Activated T-helper 1 cell treated with anti-CD3 and anti-CD28 coated beads, Interleukin-2, amount 50 U/mL, for 16 hours (primary cell): ENCODE measurements around the gene RNASEH2B.

Experiments used
- DNase-seq, 2 donors: peaks; one replicate each; pipeline ENCODE4 v3.0.0-alpha.2; 2020; ENCODE audit warnings: low read depth in 1 of 2, low spot score in 1 of 2

Gene RNASEH2B

GRCh38 chr13:50909605-50910484, at the start of gene RNASEH2B:
Gene RNASEH2B, plus strand, starts transcription at chr13:50909791. Its CDS starts 286 bp downstream, at chr13:50910077.
- peak; percentile 36 to 54 for DNase-seq

- DNase-seq, result no peak
These were observed 45.1 kb upstream of the RNASEH2B start for GRCh38 chr13:50864492-50864891.

- DNase-seq, result no peak
These were observed 42.6 kb upstream of the RNASEH2B start for GRCh38 chr13:50866817-50867636.

GRCh38 chr13:50867637-50867945, 42.0 kb upstream of the RNASEH2B start:
- DNase-seq, result no peak

- DNase-seq, result no peak
These were observed 38.2 kb upstream of the RNASEH2B start for GRCh38 chr13:50871405-50871804.

GRCh38 chr13:50873467-50873866, 36.1 kb upstream of the RNASEH2B start:
- DNase-seq, result no peak

- DNase-seq, result no peak
These were observed 35.6 kb upstream of the RNASEH2B start for GRCh38 chr13:50873991-50874390.

GRCh38 chr13:50882816-50883435, 26.7 kb upstream of the RNASEH2B start:
- no peak for DNase-seq

- no peak for DNase-seq
These were observed 25.9 kb upstream of the RNASEH2B start for GRCh38 chr13:50883728-50884127.

- no peak for DNase-seq
These were observed 25.3 kb upstream of the RNASEH2B start for GRCh38 chr13:50884265-50884664.

- DNase-seq, result no peak
These were observed 22.4 kb upstream of the RNASEH2B start for GRCh38 chr13:50887151-50887550.

GRCh38 chr13:50888362-50888761, 21.2 kb upstream of the RNASEH2B start:
- no peak for DNase-seq

GRCh38 chr13:50889317-50889716, 20.3 kb upstream of the RNASEH2B start:
- no peak for DNase-seq

GRCh38 chr13:50891206-50891605, 18.4 kb upstream of the RNASEH2B start:
- no peak for DNase-seq

- DNase-seq, result no peak
These were observed 17.2 kb upstream of the RNASEH2B start for GRCh38 chr13:50892210-50892944.

GRCh38 chr13:50893211-50893852, 16.3 kb upstream of the RNASEH2B start:
- no peak for DNase-seq

- DNase-seq, result no peak
These were observed 15.6 kb upstream of the RNASEH2B start for GRCh38 chr13:50894012-50894411.

GRCh38 chr13:50894504-50894903, 15.1 kb upstream of the RNASEH2B start:
- DNase-seq, result no peak

GRCh38 chr13:50898338-50898737, 11.3 kb upstream of the RNASEH2B start:
- DNase-seq, result no peak

- no peak for DNase-seq
These were observed 7.9 kb upstream of the RNASEH2B start for GRCh38 chr13:50901701-50902100.

- no peak for DNase-seq
These were observed 4.3 kb upstream of the RNASEH2B start for GRCh38 chr13:50905256-50905655.
